Measurements from ENCODE around the gene ANKRD44.
A peak's percentile ranks its signal among the peaks of the same experiment; 100 is the strongest.

Gene ANKRD44

DNA sequence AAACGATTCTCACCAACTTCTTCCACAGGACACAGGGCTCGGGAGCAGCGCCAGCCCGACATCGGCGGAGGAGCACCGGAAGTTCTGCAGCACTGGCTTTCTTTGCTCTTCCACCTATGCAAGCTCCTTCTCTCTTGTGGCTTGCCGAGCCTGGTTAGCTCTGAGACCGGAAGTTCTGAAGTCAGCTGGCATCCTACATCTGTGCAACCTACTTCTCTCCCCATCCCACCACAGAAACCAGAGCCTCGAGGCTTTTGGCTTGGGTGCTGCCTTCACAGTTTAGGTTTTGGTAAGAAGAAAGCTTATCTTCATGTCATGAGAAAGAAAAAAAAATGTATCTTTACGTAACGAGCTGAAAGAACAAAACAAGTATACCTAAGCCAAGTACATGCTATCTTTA, 111.7 kb downstream of the ANKRD44 start:
- H3K27ac ChIP-seq: no peak overlapping the region
- no peak for TF ChIP-seq ZFX (IDR thresholded peaks at IDR 0.05; ENCODE audit: borderline replicate concordance)
- TF ChIP-seq, protein P1, sequence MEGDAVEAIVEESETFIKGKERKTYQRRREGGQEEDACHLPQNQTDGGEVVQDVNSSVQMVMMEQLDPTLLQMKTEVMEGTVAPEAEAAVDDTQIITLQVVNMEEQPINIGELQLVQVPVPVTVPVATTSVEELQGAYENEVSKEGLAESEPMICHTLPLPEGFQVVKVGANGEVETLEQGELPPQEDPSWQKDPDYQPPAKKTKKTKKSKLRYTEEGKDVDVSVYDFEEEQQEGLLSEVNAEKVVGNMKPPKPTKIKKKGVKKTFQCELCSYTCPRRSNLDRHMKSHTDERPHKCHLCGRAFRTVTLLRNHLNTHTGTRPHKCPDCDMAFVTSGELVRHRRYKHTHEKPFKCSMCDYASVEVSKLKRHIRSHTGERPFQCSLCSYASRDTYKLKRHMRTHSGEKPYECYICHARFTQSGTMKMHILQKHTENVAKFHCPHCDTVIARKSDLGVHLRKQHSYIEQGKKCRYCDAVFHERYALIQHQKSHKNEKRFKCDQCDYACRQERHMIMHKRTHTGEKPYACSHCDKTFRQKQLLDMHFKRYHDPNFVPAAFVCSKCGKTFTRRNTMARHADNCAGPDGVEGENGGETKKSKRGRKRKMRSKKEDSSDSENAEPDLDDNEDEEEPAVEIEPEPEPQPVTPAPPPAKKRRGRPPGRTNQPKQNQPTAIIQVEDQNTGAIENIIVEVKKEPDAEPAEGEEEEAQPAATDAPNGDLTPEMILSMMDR (IDR thresholded peaks at IDR 0.05): no peak

DNA sequence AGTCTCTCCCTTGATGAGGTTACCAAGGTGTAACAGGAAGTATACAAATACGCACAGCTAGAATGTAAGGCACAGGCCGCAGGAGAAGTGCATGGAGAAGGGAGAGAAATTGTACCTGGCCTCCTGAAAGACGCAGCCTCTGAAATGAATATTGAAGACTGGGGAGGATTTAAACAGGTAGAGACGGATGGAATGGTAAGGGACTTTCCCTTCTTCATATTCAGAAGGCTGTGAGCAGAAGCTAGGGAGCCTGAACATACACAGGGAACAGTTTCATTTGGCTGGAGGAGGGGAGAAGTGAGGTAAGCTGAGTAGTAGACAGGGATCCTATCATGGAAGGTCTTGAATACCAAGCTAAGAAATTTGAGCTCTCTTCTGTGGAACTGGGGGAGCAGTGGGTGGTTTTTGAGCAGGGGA, 112.7 kb downstream of the ANKRD44 start:
- no peak for TF ChIP-seq ZFX (IDR thresholded peaks at IDR 0.05; ENCODE audit: borderline replicate concordance)
- TF ChIP-seq, protein P1 (IDR thresholded peaks at IDR 0.05): no peak
- no peak overlapping the region for H3K27ac ChIP-seq

DNA sequence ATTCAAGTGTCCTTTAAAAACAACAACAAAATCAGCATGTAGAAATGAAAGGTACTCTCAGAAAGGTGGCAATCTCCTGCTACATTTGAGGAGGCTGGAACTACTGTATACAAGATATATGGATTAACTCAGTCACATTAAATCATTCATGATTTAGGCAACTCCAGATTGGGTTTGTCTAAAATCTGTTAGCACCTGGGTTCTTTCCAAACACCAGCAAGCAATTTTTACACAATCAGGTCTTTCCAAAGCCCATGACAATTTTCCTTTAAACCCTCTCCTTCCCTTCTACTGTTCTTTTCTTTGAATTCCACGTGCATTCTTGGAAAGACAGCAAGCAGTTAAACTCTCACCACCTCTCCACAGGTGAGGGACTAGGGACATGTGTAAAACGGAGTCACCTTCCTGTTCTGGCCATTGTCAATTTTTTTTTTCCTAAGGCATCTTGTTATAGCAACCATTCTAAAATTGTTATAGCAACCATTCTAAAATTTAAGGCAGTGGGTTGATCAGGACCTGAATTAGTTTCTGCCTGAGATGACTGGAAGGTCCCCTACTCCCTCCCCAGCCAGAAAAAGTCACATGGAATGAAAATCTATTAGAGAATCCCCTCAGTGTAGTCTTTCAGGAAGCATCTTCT, 113.9 kb downstream of the ANKRD44 start:
- no peak for TF ChIP-seq ZFX (IDR thresholded peaks at IDR 0.05; ENCODE audit: borderline replicate concordance)
- TF ChIP-seq, protein P1 (IDR thresholded peaks at IDR 0.05): no peak

DNA sequence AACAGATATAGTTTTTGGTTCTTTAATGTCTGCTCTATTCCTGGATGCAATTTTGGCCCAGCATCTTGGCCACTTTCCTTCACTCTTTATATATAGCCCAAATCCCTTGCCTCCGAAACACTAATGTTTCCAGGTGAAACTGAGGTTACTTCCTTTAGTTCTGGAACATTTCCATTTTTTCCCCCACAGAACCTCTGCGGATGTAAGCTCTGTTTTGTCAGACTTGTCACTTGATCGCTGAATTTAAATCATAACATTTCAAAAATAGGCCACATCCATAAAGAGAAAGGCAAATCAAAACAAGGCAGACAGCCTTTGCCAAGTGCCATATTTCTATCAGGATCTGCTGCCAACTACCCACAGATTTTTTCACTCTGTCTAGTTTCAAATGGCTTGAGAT, 115.1 kb downstream of the ANKRD44 start:
- no peak overlapping the region for H3K27ac ChIP-seq
- TF ChIP-seq ZFX (IDR thresholded peaks at IDR 0.05; ENCODE audit: borderline replicate concordance): no peak

More for the DNA sequence above, 113.9 kb downstream of the ANKRD44 start:
- H3K27ac ChIP-seq: no peak overlapping the region

DNA sequence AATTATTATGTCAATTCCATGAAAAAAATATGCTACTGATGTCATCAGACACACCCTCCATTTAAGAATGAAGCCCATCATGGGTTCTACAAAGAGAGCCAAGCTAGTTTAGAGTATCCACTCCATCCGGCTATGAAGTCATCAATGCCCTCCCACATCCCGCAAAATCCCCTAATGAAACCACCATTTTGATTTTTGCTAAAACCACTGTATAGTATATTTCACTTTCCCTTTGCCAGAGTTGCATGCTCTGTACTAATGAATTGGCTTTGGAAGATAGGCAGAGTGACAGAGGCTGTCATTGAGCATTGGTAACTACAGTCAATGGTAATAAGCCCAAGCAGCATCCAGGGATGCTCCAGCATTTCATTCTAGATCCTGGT, 118.6 kb downstream of the ANKRD44 start:
- H3K27ac ChIP-seq: no peak overlapping the region
- TF ChIP-seq, protein P1 (IDR thresholded peaks at IDR 0.05): no peak
- TF ChIP-seq ZFX (IDR thresholded peaks at IDR 0.05; ENCODE audit: borderline replicate concordance): no peak

DNA sequence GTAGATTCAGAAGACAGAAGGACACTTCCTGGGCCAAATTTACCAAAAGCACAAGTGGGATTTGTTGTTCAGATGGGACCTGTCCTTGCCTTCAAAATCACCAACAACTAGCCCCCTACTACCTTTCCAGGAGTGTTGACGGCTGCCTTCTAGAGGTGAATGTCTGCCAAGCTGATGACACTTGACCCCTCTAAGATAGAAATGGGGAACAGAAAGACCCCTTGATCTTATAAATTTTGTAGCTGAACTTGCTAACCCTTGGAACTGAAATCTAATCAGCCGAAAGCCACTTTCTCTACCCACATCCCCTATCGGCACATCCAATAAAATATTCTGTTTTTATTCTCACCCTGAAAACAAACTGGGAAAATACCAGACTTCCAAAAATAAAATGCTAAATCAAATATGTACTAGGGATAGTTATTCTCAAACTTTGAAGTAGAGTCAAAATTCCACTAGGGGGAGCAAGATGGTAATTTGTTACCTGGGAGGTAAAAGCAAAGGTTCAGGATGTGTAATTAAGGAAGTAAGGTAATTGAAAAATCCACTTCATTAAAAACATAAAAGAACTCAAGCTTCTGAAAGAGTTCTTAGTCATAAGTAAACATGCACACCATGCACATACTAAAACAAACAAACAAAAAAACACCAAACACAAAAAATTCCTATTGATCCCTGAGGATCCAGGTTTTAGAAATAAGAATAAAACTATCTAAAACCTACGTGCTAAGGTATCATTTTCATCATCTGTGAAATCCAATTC, 119.2 kb downstream of the ANKRD44 start:
- no peak overlapping the region for H3K27ac ChIP-seq
- TF ChIP-seq ZFX (IDR thresholded peaks at IDR 0.05; ENCODE audit: borderline replicate concordance): no peak
- TF ChIP-seq, protein P1 (IDR thresholded peaks at IDR 0.05): peak; percentile 83

DNA sequence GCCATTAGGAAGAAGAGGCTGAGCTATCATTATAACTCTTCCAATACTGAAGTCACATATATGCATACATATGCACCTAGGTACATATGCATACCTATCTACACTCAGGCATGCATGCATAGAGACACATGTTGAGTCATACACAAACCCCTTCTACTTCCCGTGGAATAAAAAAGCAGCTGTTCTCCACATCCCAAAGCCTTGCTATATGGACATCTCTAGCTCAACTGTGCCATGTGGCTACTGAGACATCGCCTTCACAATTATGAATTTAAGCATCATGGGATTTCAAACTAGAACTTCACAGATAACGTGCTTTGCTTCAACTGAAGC, 120.5 kb downstream of the ANKRD44 start:
- TF ChIP-seq, protein P1 (IDR thresholded peaks at IDR 0.05): no peak
- no peak for TF ChIP-seq ZFX (IDR thresholded peaks at IDR 0.05; ENCODE audit: borderline replicate concordance)
- H3K27ac ChIP-seq: no peak overlapping the region

Measured in 22Rv1 (cell line).